PC-3 (cell line): ENCODE measurements around the gene ZNF281.

Experiments
- EZH2 ChIP-seq: fragments of 300-600 bp; sonication (generic); IDR thresholded peaks from one replicate; pipeline ENCODE4 v1.6.1; 2017; ENCODE audit warnings: antibody characterized with exemption, mild to moderate bottlenecking, low read length; ENCODE audit not compliant: unreplicated experiment
- TF ChIP-seq, protein P1 (sequence below): fragments of 300-600 bp; sonication (generic); conservative IDR thresholded peaks from 2 replicates; pipeline ENCODE4 v1.5.1; 2017; ENCODE audit warnings: antibody characterized with exemption, low read depth, mild to moderate bottlenecking, low read length

DNA sequence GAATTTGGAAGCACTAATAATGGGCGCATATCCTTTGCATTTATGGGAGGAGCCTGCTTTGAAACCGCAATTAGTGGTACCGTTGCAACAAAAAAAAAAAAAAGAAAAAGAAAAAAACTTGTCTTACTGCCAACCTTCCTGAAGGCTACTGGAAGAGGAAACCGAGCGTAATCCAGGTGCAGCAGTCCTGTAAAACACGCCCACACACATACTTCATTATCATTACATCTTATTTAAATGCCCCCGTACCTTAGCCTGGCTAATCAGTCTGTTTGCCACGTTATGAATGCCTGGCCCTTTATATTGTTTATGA, 686 bp upstream of the ZNF281 start:
- TF ChIP-seq, protein P1, sequence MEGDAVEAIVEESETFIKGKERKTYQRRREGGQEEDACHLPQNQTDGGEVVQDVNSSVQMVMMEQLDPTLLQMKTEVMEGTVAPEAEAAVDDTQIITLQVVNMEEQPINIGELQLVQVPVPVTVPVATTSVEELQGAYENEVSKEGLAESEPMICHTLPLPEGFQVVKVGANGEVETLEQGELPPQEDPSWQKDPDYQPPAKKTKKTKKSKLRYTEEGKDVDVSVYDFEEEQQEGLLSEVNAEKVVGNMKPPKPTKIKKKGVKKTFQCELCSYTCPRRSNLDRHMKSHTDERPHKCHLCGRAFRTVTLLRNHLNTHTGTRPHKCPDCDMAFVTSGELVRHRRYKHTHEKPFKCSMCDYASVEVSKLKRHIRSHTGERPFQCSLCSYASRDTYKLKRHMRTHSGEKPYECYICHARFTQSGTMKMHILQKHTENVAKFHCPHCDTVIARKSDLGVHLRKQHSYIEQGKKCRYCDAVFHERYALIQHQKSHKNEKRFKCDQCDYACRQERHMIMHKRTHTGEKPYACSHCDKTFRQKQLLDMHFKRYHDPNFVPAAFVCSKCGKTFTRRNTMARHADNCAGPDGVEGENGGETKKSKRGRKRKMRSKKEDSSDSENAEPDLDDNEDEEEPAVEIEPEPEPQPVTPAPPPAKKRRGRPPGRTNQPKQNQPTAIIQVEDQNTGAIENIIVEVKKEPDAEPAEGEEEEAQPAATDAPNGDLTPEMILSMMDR: no peak
- TF ChIP-seq EZH2: no peak
